ENCODE measurements around the gene GRIN2A. TPM values are rescaled to one million over a fixed set of nuclear protein-coding genes. Genes with fewer than 3 reads are reported as not detected.

The GRIN2A gene
- total and polyA plus RNA-seq, 2 donors (not counting 3 experiments of a cell fraction or from before 2014, with no cell fraction given) = not detected

- Histone ChIP-seq H3K36me3 (ENCODE audit: control insufficient read depth in 2 of 2, extremely low read depth in 1 of 2, insufficient read depth in 2 of 2, low read length in 2 of 2) (no peaks in the 10 kb centered on the region), H3K4me2 (ENCODE audit: insufficient read depth, low read length) (no peak overlapping the region), H3K4me3 (replicated peaks in 1 of 3; ENCODE audit: insufficient read depth in 1 of 3, low read depth in 1 of 3, low read length in 3 of 3) (no peak overlapping the region), H3K27ac (ENCODE audit: insufficient read depth, low read depth, low read length) (no peak overlapping the region), H3K9ac (replicated peaks; ENCODE audit: extremely low read depth, insufficient read depth, low read length) (no peak overlapping the region), H3K4me1 (ENCODE audit: control insufficient read depth, extremely low read depth, insufficient read depth, low read length) (no peaks in the 10 kb centered on the region), H3K27me3 (ENCODE audit: control insufficient read depth in 2 of 2, insufficient read depth in 2 of 2, low read length in 2 of 2) (no peaks in the 10 kb centered on the region), H3K9me3 (replicated peaks; ENCODE audit: control insufficient read depth, insufficient read depth, low read length) (no peaks in the 10 kb centered on the region), H3K79me2 (ENCODE audit: control insufficient read depth, insufficient read depth, low read length) (no peaks in the 10 kb centered on the region), H3K9me1 (replicated peaks; ENCODE audit: control insufficient read depth, extremely low read depth, insufficient read depth, low read length) (no peaks in the 10 kb centered on the region), H4K20me1 (replicated peaks; ENCODE audit: control insufficient read depth, extremely low read depth, insufficient read depth, low read length) (no peaks in the 10 kb centered on the region), H2AFZ (ENCODE audit: low read depth, low read length) (no peak overlapping the region)
- TF ChIP-seq EZH2 (IDR thresholded peaks at IDR 0.05; ENCODE audit: borderline replicate concordance, low read depth, low read length, severe bottlenecking) (no peak), POLR2AphosphoS5 (IDR thresholded peaks at IDR 0.05; ENCODE audit: insufficient read depth, low read depth, low read length) (no peak), JUN (IDR thresholded peaks at IDR 0.05; ENCODE audit: borderline replicate concordance, insufficient read depth, insufficient read length, low read depth) (no peak), POLR2A (IDR thresholded peaks at IDR 0.05; ENCODE audit: low read depth, low read length) (no peak), MYC (IDR thresholded peaks at IDR 0.05; ENCODE audit: low read depth, low read length) (no peak), GATA2 (IDR thresholded peaks at IDR 0.05; ENCODE audit: insufficient read depth, insufficient read length, low read depth, low read length) (no peak), FOS (IDR thresholded peaks at IDR 0.05; ENCODE audit: borderline replicate concordance, insufficient read depth, low read length) (no peak), MAX (IDR thresholded peaks at IDR 0.05; ENCODE audit: insufficient read depth, insufficient read length) (no peak), CTCF (IDR thresholded peaks at IDR 0.05; ENCODE audit: extremely low read depth in 1 of 2, insufficient read depth in 1 of 2, low read depth in 1 of 2, low read length in 2 of 2) (no peak)
- intact Hi-C loops (cut with micrococcal nuclease) = no loop called here
- dilution Hi-C loops (cut with MboI; ENCODE audit: extremely low pct_ligation_motif_present, low sequenced_read_pairs) = no loop called here
- no TSS peak for BruUV-seq (replicated peaks)
- FAIRE-seq (no peak), DNase-seq (ENCODE audit: low read depth, low spot score) (no peak)
- ChIA-PET POLR2A (no interaction called here), CTCF (no interaction called here)
These were observed 142.8 kb downstream of the GRIN2A start for GRCh38 chr16:10039220-10040096.
